ENCODE measurements around the gene EIF4EBP3. TPM values are rescaled to one million over a fixed set of nuclear protein-coding genes. Genes with fewer than 3 reads are reported as not detected.

The EIF4EBP3 gene
- polyA plus RNA-seq, 1 donor (not counting 4 experiments of a cell fraction or from before 2014, with no cell fraction given): 5.2 TPM

GRCh38 chr5:140566665-140567064, 19.2 kb downstream of the EIF4EBP3 start:
- H3K27me3 ChIP-seq (ENCODE audit: control insufficient read depth, extremely low read depth, insufficient read depth, low read length): no peaks in the 10 kb centered on the region
- H4K20me1 ChIP-seq (ENCODE audit: control insufficient read depth, extremely low read depth, insufficient read depth, low read length): no peaks in the 10 kb centered on the region
- no peaks in the 10 kb centered on the region for H3K9me3 ChIP-seq (ENCODE audit: control insufficient read depth, low read depth, low read length)
- DNase-seq (ENCODE audit: low read depth, low spot score) (no peak), FAIRE-seq (no peak)
- no peak overlapping the region for H2AFZ ChIP-seq (ENCODE audit: control insufficient read depth, low read length)
- no peaks in the 10 kb centered on the region for H3K9me1 ChIP-seq (ENCODE audit: control insufficient read depth, extremely low read depth, insufficient read depth, low read length)
- no peak overlapping the region for H3K9ac ChIP-seq (ENCODE audit: control insufficient read depth, extremely low read depth, insufficient read depth, low read length)
- H3K79me2 ChIP-seq (ENCODE audit: control insufficient read depth, insufficient read depth, low read length): peaks cover 26% of the 10 kb centered on the region
- H3K4me1 ChIP-seq (ENCODE audit: control insufficient read depth, extremely low read depth, insufficient read depth, low read length): peaks cover 23% of the 10 kb centered on the region
- H3K4me3 ChIP-seq (ENCODE audit: control insufficient read depth in 2 of 3, extremely low read depth in 1 of 3, insufficient read depth in 2 of 3, low read depth in 1 of 3, low read length in 3 of 3): no peak overlapping the region
- no peak overlapping the region for H3K27ac ChIP-seq (ENCODE audit: control insufficient read depth, insufficient read depth, low read length)
- dilution Hi-C loops (cut with MboI; ENCODE audit: extremely low pct_ligation_motif_present, low sequenced_read_pairs): no loop called here
- TF ChIP-seq EZH2 (IDR thresholded peaks at IDR 0.05; ENCODE audit: low read length) (no peak), CTCF (optimal IDR thresholded peaks at IDR 0.05 in 1 of 3, IDR thresholded peaks at IDR 0.05 in 1 of 3, conservative IDR thresholded peaks at IDR 0.05 in 1 of 3; ENCODE audit: extremely low read depth in 1 of 3, insufficient read depth in 2 of 3, low read length in 3 of 3) (no peak)
- H3K36me3 ChIP-seq (ENCODE audit: control insufficient read depth in 2 of 2, extremely low read depth in 1 of 2, insufficient read depth in 2 of 2, low read length in 2 of 2): peaks cover 18 to 23% of the 10 kb centered on the region in 2 experiments
- no peak overlapping the region for H3K4me2 ChIP-seq (ENCODE audit: control insufficient read depth, extremely low read depth, insufficient read depth, low read depth, low read length)

- no peaks in the 10 kb centered on the region for H4K20me1 ChIP-seq (ENCODE audit: control insufficient read depth, extremely low read depth, insufficient read depth, low read length)
- peaks cover 18 to 23% of the 10 kb centered on the region in 2 experiments for H3K36me3 ChIP-seq (ENCODE audit: control insufficient read depth in 2 of 2, extremely low read depth in 1 of 2, insufficient read depth in 2 of 2, low read length in 2 of 2)
- H3K4me1 ChIP-seq (ENCODE audit: control insufficient read depth, extremely low read depth, insufficient read depth, low read length): peaks cover 23% of the 10 kb centered on the region
- H3K27ac ChIP-seq (ENCODE audit: control insufficient read depth, insufficient read depth, low read length): no peak overlapping the region
- no peaks in the 10 kb centered on the region for H3K9me3 ChIP-seq (ENCODE audit: control insufficient read depth, low read depth, low read length)
- no peak overlapping the region for H3K4me2 ChIP-seq (ENCODE audit: control insufficient read depth, extremely low read depth, insufficient read depth, low read depth, low read length)
- H3K27me3 ChIP-seq (ENCODE audit: control insufficient read depth, extremely low read depth, insufficient read depth, low read length): no peaks in the 10 kb centered on the region
- no peak for TF ChIP-seq EZH2 (IDR thresholded peaks at IDR 0.05; ENCODE audit: low read length)
- TF ChIP-seq CTCF (optimal IDR thresholded peaks at IDR 0.05 in 1 of 3, IDR thresholded peaks at IDR 0.05 in 1 of 3, conservative IDR thresholded peaks at IDR 0.05 in 1 of 3; ENCODE audit: extremely low read depth in 1 of 3, insufficient read depth in 2 of 3, low read length in 3 of 3): no peak
- dilution Hi-C loops (cut with MboI; ENCODE audit: extremely low pct_ligation_motif_present, low sequenced_read_pairs): no loop called here
- no peaks in the 10 kb centered on the region for H3K9me1 ChIP-seq (ENCODE audit: control insufficient read depth, extremely low read depth, insufficient read depth, low read length)
- FAIRE-seq: no peak
- peaks cover 26% of the 10 kb centered on the region for H3K79me2 ChIP-seq (ENCODE audit: control insufficient read depth, insufficient read depth, low read length)
- DNase-seq (ENCODE audit: low read depth, low spot score): no peak
- H3K9ac ChIP-seq (ENCODE audit: control insufficient read depth, extremely low read depth, insufficient read depth, low read length): no peak overlapping the region
- H3K4me3 ChIP-seq (ENCODE audit: control insufficient read depth in 2 of 3, extremely low read depth in 1 of 3, insufficient read depth in 2 of 3, low read depth in 1 of 3, low read length in 3 of 3): no peak overlapping the region
- H2AFZ ChIP-seq (ENCODE audit: control insufficient read depth, low read length): no peak overlapping the region
Observed at GRCh38 chr5:140567136-140567818, 19.8 kb downstream of the EIF4EBP3 start.

All from keratinocyte (primary cell).